EH (cell line): ENCODE measurements around the gene CIB2.

Experiments used
- DNase-seq: peaks from one replicate; pipeline ENCODE4 v3.0.0-alpha.2; 2015; ENCODE audit warnings: low read depth

Gene CIB2

DNA sequence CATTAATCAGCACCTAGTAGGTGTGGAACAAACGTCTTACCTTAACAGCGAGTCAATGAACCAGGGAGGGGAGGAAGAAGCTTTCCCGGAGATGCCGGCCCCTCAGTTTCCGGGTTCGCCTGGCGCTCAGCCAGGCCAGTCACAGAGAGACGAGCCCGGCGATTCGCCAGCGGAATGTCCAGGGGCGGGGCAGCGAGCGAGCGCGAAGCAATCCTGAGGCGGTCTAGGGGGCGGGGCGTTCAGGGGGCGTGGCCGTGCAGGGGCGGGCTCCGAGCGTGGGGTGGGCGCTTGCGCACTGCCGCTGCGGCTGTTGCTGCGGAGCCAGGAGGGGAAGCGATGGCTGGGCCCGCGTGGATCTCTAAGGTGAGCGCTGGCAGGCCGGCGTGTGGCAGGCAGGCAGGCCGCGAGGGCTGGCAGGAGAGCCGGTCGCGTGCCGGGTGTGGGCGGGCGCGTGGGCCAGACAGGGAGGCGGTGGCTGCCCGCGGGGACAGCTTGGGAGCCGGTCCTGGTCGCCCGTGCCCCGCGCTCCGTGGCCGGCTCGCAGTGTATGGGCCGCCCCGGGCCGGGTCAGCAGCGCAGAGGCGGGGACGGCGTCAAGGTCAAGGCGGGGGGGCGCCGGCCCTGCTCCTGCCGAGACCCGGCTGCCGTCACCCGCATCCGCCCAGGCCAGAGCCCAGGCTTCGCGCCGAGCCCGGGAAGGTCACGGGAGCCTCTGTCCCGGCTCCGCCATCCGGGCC is 18.0 kb upstream of the CIB2 start, which contains the start of gene IDH3A:
Gene IDH3A, plus strand, starts transcription at position 295 of the 737 bp plus-strand sequence. Its CDS starts 42 bp downstream, at position 337.
- DNase-seq = peak; percentile 96

- DNase-seq = peak; percentile 16
Observed at GRCh38 chr15:78148392-78149067, 17.3 kb upstream of the CIB2 start.

DNA sequence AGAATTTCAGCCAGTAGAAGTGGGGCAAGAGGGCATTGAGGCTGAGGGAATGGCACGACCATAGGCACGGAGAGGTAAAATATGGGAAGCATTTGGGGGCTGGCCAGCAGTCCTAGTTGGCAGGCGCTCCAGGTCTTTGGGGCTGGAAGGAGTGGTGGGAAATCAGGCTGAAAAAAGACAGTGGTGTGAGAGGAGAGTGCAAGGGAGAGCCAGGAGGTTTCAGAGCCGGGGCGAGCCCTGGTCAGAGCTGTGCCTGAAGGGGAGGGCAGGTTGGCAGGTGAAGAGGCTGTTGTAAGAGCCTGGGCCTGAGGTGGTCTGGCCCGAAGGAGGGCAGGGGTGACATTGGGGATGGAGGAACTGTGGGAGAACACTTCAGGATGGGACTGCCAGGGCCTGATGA is 16.3 kb upstream of the CIB2 start:
- DNase-seq = no peak

- DNase-seq = no peak
Observed at GRCh38 chr15:78146425-78147154, 15.3 kb upstream of the CIB2 start.

DNA sequence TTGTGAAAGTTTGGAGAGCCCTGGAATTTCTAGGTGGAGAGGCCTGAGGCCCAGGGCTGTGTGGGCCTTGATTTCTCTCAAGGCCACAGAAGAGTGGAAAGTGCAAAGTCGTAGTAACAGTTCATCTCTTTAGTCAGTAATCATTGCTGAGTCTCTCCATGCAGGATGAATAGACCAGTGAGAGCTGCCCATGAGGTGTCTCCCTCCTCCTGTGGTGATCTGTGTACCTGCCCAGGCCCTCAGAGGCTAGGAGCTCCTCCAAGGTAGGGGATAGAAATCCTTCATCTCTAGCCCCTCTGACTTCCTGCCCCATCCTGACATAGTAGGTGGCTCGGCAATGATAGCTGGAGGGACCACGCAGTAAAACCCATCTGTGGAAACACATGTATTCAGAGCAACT is 11.1 kb upstream of the CIB2 start:
- DNase-seq = no peak

DNA sequence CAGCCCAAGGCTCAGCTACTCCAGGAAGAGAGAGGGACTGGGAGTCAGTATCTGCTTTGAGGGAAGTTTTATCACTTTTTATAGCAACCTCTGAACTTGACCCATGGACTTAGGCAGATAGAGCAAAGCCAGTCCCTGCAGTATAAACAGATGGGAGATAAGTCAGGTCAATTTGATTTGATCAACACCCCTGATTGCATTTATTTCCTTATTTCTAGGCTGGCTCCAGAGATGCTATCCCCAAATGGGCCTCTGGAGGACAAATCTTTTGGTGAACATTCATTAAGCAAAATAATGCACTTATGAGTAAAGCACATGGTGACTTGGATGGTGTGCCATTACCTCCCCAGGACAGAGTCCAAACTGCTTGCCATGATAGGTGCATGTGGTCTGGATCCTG is 9.0 kb upstream of the CIB2 start:
- DNase-seq = no peak

- DNase-seq = no peak
Observed at GRCh38 chr15:78139578-78139977, 8.3 kb upstream of the CIB2 start.

- no peak for DNase-seq
Observed at GRCh38 chr15:78133801-78134200, 2.6 kb upstream of the CIB2 start.

DNA sequence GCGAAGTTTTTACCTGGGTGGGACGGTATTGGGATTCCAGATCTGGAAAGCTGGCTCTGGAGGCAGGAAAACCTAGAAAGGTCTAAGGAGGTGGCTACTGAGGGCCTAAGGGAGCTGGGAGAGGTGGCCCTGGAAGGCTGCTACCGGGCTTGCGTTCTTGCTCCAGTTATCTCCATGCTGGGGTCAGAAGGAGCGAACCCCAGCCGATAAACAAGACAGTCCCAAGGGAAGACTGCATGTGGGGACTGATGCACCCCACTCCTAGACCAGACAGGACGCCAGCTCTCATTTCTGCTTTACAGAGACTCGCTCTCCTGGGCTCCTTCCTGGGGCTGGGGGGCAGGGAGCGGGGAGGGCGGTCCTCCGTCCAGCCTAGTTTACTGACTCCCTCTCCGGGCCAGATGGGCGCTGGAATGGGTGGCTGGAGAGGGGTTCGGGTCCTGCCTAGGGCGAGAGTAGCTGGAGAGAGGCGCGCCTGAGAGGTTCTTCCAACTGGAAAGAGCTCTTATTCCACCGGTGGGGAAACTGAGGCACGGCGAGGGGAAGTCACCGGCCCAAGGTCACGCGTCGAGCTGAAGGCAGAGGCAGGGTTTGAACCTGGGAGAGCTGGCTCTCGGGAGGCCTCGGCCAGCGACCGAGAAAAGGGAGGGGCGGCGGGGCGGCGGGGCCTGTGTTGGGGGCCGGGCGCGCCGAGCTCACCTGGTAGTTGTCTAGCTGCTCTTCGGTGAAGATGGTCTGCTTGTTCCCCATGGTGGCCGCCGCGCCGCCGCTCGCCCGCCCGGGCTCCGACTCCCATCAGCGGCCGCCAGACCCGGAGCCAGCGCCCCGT is 565 bp downstream of the CIB2 start:
- DNase-seq = no peak

DNA sequence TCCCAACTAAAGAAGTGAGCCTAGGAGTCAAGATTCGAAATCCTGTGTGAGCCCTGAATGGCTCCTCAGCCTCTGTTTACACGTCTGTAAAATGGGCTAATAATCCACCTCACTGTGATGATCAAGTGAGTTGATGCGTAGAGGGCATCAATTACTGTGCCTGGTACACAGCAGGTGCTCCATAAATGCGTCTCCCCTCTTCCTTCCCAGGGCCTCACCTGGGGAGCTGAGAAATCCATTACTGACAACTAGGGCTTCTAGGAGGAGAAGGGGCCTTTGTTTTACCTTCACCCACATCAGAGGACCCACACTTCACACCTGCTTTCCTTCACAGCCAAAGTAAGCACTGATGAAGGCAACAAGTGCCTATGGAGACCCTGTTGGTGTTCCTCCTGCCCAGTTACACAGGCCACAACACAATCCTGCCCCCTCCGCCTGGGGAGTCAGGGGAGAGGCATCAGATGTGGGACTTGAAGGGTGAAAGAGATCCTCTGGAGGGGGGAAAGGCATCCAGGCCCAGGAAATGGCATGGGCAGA is 1.4 kb downstream of the CIB2 start:
- no peak for DNase-seq

GRCh38 chr15:78129077-78129750 is 2.0 kb downstream of the CIB2 start:
- peak; percentile 20 for DNase-seq

DNA sequence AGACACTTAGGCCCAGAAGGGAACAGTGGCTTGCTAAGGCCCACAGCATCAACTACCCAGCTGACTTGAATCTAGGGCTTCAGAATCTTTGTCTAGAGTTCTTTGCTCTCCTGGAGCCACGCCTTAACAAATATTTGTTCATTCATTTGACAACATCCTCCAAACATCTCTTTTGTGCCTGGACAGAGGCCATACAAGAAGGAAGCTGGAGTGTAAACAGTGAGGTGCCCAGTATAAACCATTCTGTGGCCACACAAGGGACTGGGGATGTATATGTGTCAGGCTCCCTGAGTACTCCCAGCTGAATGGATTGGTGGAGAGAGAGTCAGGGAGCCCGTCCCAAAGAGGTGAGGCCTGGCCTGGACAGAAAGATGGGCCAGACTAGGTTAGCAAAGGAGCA is 3.4 kb downstream of the CIB2 start:
- no peak for DNase-seq

DNA sequence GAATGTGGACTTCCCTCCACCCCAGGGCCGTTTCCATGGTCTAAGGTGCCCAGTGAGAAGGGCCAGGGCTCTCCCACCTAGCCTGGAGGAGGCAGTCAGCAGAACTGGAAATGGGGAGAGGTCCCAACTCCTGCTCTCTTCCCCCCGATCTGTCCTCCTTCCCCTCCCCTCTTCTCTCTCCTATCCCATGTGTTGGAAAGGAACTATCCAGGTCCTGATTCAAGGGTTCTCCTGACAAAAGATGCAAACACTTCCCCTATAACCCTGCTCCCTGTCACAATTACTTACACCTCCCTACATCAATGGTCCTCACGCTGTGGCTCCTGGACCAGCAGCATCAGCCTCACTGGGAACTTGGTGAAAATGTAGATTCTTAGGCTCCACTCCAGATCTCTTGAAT is 6.0 kb downstream of the CIB2 start:
- DNase-seq = no peak

DNA sequence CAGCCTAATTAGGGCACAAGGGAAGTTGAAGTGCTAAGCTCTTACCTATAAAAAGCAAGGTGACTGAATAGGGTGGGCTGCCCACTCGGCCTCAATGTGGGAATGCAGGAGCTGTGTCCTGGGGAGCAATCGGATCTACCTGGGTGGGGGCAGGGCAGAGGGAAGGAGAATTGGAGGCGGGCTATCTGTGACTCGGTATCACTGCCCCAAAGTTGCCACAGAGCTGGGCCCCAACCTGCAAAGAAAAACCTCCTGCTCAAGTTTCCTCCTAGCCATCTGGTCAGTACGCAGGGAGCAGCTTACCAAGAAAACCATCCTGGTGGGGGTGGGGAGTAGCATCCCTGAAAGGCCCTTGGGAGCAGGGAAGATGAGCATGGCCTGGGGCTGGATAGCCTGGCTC is 10.7 kb downstream of the CIB2 start:
- no peak for DNase-seq

GRCh38 chr15:78112551-78112950 is 18.7 kb downstream of the CIB2 start:
- no peak for DNase-seq

DNA sequence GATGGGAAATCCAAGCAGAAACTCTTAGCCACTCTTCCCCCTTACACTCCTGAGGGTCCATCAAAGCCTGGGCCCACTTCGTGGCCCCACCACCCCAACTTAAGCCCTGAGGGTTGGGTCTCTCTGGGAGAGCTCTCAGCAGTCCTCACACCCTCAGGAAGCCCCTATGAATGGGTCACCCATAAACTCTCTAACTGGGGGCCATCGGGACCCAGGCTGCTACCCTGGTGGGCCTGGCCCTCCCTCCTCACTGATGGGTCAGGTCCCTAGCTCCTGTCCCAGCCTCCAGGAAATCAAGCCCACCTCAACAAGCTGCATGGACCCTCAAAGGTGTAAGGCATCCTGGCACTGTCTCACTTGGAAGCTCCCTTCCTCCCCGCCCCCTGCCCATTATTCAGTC is 19.5 kb downstream of the CIB2 start:
- DNase-seq = no peak

- no peak for DNase-seq
Observed at GRCh38 chr15:78110916-78111475, 20.2 kb downstream of the CIB2 start.

- no peak for DNase-seq
Observed at GRCh38 chr15:78110096-78110495, 21.1 kb downstream of the CIB2 start.

- DNase-seq = no peak
Observed at GRCh38 chr15:78109156-78109555, 22.1 kb downstream of the CIB2 start.

- DNase-seq = peak; percentile 89
Observed at GRCh38 chr15:78108300-78109084, 22.8 kb downstream of the CIB2 start.
